NT2/D1 (cell line): ENCODE data around the gene MLLT6.

Source experiments
- YY1 ChIP-seq: IDR thresholded peaks from 2 replicates; pipeline ENCODE4 v1.6.1; 2011; ENCODE audit not compliant: insufficient read length, insufficient read depth
- ZNF274 ChIP-seq: IDR thresholded peaks from 2 replicates; pipeline ENCODE4 v1.6.1; 2011; ENCODE audit warnings: mild to moderate bottlenecking, low read depth, low read length

GRCh38 chr17:38761612-38762011, 56.5 kb downstream of the MLLT6 start:
- TF ChIP-seq YY1: no peak
- TF ChIP-seq ZNF274: no peak
